Activated naive CD8-positive, alpha-beta T cell (primary cell): ENCODE data around the gene SLC15A5.

Source experiments
- H3K27ac Mint-ChIP-seq: one replicate; pipeline ENCODE4 v1.8.0; 2021; ENCODE audit warnings: mixed read lengths
- H3K27me3 Mint-ChIP-seq: one replicate; pipeline ENCODE4 v1.8.0; 2021; ENCODE audit warnings: mixed read lengths
- H3K36me3 Mint-ChIP-seq: one replicate; pipeline ENCODE4 v1.8.0; 2021; ENCODE audit warnings: mixed read lengths
- H3K4me1 Mint-ChIP-seq: one replicate; pipeline ENCODE4 v1.8.0; 2021; ENCODE audit warnings: low read depth, mixed read lengths
- H3K4me3 Mint-ChIP-seq: one replicate; pipeline ENCODE4 v1.8.0; 2021; ENCODE audit warnings: mild to moderate bottlenecking, mixed read lengths
- H3K9me3 Mint-ChIP-seq: one replicate; pipeline ENCODE4 v1.8.0; 2021; ENCODE audit warnings: low read depth, mixed read lengths

SLC15A5 gene

GRCh38 chr12:16174282-16174681, 103.2 kb downstream of the SLC15A5 start:
- Mint-ChIP-seq H3K27ac (no peak overlapping the region), H3K9me3 (no peaks in the 10 kb centered on the region), H3K4me3 (no peak overlapping the region), H3K27me3 (no peaks in the 10 kb centered on the region), H3K36me3 (no peaks in the 10 kb centered on the region), H3K4me1 (no peaks in the 10 kb centered on the region)

DNA sequence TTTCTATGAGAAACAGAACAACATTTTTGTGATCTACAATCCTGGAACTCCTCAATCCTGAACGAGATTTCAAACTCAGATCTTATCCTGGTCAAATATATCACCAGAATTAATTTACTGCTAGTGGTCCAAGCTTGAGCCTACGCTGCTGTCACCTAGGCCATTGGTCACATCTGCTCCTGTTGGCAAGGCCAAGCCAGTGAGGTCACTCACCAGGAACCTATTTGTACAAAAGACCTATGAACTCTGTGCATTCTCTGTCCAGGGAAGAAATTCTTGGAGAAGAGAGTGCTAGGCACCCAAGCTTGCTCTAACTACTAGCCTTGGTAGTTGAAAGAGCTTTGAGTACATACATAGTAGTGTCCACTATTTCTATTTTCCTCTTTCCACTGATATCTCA, 106.1 kb downstream of the SLC15A5 start:
- H3K27ac Mint-ChIP-seq = no peak overlapping the region
- no peaks in the 10 kb centered on the region for H3K9me3 Mint-ChIP-seq
- no peaks in the 10 kb centered on the region for H3K27me3 Mint-ChIP-seq
- H3K36me3 Mint-ChIP-seq = no peaks in the 10 kb centered on the region
- no peaks in the 10 kb centered on the region for H3K4me1 Mint-ChIP-seq
- no peak overlapping the region for H3K4me3 Mint-ChIP-seq

GRCh38 chr12:16168078-16168477, 109.4 kb downstream of the SLC15A5 start:
- Mint-ChIP-seq H3K4me1 (no peaks in the 10 kb centered on the region), H3K36me3 (no peaks in the 10 kb centered on the region), H3K4me3 (no peak overlapping the region), H3K27me3 (no peaks in the 10 kb centered on the region), H3K27ac (no peak overlapping the region), H3K9me3 (no peaks in the 10 kb centered on the region)

- no peaks in the 10 kb centered on the region for H3K27me3 Mint-ChIP-seq
- no peaks in the 10 kb centered on the region for H3K9me3 Mint-ChIP-seq
- no peaks in the 10 kb centered on the region for H3K36me3 Mint-ChIP-seq
- H3K4me1 Mint-ChIP-seq = no peaks in the 10 kb centered on the region
- H3K4me3 Mint-ChIP-seq = no peak overlapping the region
- H3K27ac Mint-ChIP-seq = no peak overlapping the region
These were observed 110.7 kb downstream of the SLC15A5 start for GRCh38 chr12:16166563-16167470.

- no peaks in the 10 kb centered on the region for H3K9me3 Mint-ChIP-seq
- no peaks in the 10 kb centered on the region for H3K36me3 Mint-ChIP-seq
- no peak overlapping the region for H3K27ac Mint-ChIP-seq
- H3K4me3 Mint-ChIP-seq = no peak overlapping the region
- H3K4me1 Mint-ChIP-seq = no peaks in the 10 kb centered on the region
- no peaks in the 10 kb centered on the region for H3K27me3 Mint-ChIP-seq
These were observed 112.0 kb downstream of the SLC15A5 start for GRCh38 chr12:16165506-16165905.

DNA sequence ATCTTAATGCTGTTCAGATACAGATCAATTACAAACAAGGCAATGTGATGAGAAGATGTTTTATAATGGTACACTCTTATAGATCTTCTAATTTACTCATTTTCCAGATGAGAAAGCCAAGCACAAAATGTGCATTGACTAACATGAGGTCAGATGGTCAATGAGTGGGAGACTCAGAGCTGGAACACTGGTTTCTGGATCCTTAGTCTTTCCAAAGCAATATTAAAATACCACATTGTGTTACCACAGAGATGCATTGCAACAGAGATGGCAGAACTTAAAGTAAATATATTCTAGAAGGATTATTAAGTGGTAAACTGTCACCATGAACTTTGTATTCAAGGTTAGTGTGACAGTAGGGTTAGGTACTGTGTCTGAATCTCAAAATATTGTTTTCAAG, 113.6 kb downstream of the SLC15A5 start:
- Mint-ChIP-seq H3K9me3 (no peaks in the 10 kb centered on the region), H3K4me1 (no peaks in the 10 kb centered on the region), H3K27ac (no peak overlapping the region), H3K27me3 (no peaks in the 10 kb centered on the region), H3K36me3 (no peaks in the 10 kb centered on the region), H3K4me3 (no peak overlapping the region)

- no peak overlapping the region for H3K27ac Mint-ChIP-seq
- H3K27me3 Mint-ChIP-seq = no peaks in the 10 kb centered on the region
- no peaks in the 10 kb centered on the region for H3K9me3 Mint-ChIP-seq
- H3K4me1 Mint-ChIP-seq = no peaks in the 10 kb centered on the region
- H3K4me3 Mint-ChIP-seq = no peak overlapping the region
- H3K36me3 Mint-ChIP-seq = no peaks in the 10 kb centered on the region
These were observed 114.3 kb downstream of the SLC15A5 start for GRCh38 chr12:16163146-16163545.

DNA sequence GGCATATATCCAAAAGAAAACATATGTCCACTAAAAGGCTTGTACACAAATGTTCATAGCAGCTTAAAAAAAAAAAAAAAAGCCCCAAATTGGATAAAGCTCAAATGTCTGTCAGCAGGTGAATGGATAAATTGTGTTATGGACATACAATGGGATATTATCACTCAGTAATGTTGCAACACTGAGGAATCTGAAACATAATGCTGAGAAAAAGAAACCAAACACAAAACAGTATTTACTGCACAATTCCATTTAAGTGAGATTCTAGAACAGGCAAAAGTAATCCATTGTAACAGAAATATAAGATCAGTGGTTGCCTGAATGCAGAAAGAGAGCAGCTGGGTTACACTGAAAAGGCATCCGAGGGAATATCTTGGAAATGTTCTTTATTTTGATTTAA, 117.9 kb downstream of the SLC15A5 start:
- no peak overlapping the region for H3K27ac Mint-ChIP-seq
- H3K4me3 Mint-ChIP-seq = no peak overlapping the region
- H3K36me3 Mint-ChIP-seq = no peaks in the 10 kb centered on the region
- H3K9me3 Mint-ChIP-seq = no peaks in the 10 kb centered on the region
- no peaks in the 10 kb centered on the region for H3K4me1 Mint-ChIP-seq
- no peaks in the 10 kb centered on the region for H3K27me3 Mint-ChIP-seq

DNA sequence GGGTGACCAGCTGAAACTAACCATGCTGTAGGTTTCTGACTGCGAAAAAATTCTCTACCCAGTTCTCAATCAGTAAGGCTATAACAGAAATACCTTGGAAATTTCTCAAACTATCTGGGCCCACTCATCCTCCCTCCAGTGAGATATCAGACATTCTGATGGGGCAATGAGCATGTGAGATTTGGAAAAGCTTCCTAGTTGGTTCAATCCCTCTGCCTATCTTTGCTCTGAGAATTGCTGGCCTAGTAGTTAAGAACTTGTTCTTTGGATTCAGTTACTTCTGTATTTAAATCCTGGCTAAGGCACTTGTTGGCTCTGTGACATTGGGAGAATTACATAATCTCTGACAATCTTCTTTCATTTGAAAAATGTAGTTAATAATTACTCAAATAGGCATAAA, 119.4 kb downstream of the SLC15A5 start:
- Mint-ChIP-seq H3K4me3 (no peak overlapping the region), H3K27ac (no peak overlapping the region), H3K9me3 (no peaks in the 10 kb centered on the region), H3K4me1 (no peaks in the 10 kb centered on the region), H3K36me3 (no peaks in the 10 kb centered on the region), H3K27me3 (no peaks in the 10 kb centered on the region)

DNA sequence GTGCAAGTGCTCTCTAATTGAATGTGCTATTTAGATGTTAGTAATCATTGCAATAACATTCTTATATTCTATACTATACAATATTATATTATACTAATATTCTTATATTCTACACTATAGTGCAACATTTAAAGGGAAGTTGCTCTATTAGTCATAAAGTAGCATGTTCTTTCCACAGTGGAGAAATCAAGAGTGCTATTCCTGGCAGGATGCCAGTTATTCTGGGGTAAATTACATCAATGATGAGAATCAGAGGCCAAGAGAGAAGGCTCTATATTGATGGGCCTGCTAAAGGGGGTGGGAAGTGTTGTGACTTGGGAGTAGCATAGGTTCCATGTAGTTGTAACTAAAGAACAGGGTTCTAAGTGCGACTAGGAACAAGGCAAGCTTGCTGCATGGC, 121.5 kb downstream of the SLC15A5 start:
- no peaks in the 10 kb centered on the region for H3K9me3 Mint-ChIP-seq
- no peak overlapping the region for H3K27ac Mint-ChIP-seq
- H3K4me1 Mint-ChIP-seq = no peaks in the 10 kb centered on the region
- no peaks in the 10 kb centered on the region for H3K36me3 Mint-ChIP-seq
- H3K27me3 Mint-ChIP-seq = no peaks in the 10 kb centered on the region
- H3K4me3 Mint-ChIP-seq = no peak overlapping the region

GRCh38 chr12:16154990-16155389, 122.5 kb downstream of the SLC15A5 start:
- Mint-ChIP-seq H3K9me3 (no peaks in the 10 kb centered on the region), H3K27me3 (no peaks in the 10 kb centered on the region), H3K4me3 (no peak overlapping the region), H3K27ac (no peak overlapping the region), H3K4me1 (no peaks in the 10 kb centered on the region), H3K36me3 (no peaks in the 10 kb centered on the region)

DNA sequence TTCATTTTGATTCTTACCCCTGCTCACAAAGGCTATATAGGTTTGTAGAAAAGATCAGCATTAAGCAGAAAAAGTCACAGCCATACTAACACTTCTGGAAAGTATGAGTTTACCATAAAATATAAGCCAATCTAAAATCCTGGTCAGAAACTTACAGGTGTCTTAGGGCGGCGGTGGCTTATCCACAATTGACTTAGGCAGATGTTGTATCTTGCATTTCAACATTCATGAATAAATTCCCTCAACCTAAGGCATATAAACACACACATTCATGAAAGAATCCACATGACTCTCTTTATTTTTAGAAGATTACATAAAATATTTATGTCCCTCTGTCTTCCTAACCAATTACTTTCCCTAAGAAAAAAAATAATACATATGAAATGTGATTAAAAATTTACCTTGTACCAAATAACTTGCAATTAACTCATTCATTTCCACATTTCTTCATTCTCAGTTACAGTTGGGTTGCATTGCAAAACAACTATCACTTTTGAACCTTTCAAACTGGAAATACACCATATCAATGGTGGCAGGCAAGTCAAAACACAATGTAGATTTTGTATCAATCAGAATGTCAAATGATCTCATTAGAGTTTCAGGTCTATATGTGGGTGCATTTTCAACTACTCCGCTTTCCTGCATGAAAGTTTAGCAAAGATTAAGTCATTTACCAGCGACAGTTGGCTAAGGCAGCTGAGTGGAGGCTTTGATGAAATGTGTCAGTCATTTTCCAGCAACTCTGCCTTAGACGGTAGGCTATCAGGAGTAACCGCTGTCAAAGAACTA, 124.4 kb downstream of the SLC15A5 start:
- H3K27me3 Mint-ChIP-seq = no peaks in the 10 kb centered on the region
- H3K36me3 Mint-ChIP-seq = no peaks in the 10 kb centered on the region
- H3K9me3 Mint-ChIP-seq = no peaks in the 10 kb centered on the region
- no peaks in the 10 kb centered on the region for H3K4me1 Mint-ChIP-seq
- H3K27ac Mint-ChIP-seq = no peak overlapping the region
- no peak overlapping the region for H3K4me3 Mint-ChIP-seq

- Mint-ChIP-seq H3K4me3 (no peak overlapping the region), H3K27me3 (no peaks in the 10 kb centered on the region), H3K27ac (no peak overlapping the region), H3K9me3 (no peaks in the 10 kb centered on the region), H3K36me3 (no peaks in the 10 kb centered on the region), H3K4me1 (no peaks in the 10 kb centered on the region)
These were observed 127.2 kb downstream of the SLC15A5 start for GRCh38 chr12:16150276-16150675.

DNA sequence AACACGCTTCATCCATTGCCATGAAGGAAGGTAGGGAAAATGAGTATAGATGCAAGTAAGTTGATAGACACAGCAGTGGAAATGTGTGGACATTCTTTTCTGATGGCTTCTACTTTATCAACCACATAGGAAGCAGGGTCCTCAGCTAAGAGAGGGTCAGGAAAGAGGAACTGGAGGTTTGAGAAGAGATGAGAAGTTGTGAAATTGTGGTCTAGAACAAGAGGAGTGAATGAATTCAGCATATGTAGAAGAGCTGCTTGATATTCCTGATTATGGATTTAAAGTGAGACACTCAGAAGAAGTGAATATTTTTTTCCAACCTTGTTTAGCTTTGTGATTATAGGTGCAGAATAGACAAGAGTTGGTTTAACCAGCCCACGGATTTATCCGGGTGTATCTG, 128.5 kb downstream of the SLC15A5 start:
- Mint-ChIP-seq H3K27ac (no peak overlapping the region), H3K9me3 (no peaks in the 10 kb centered on the region), H3K36me3 (no peaks in the 10 kb centered on the region), H3K4me1 (no peaks in the 10 kb centered on the region), H3K4me3 (no peak overlapping the region), H3K27me3 (no peaks in the 10 kb centered on the region)
